Spleen (tissue), 7 donors: ENCODE data around the gene CD34.

ENCODE experiments used
- POLR2A ChIP-seq, 3 donors: fragments of 450-650 bp; IDR thresholded peaks; one replicate each; pipeline ENCODE4 v1.5.1; 2017; ENCODE audit warnings: antibody characterized with exemption in 3 of 3, mild to moderate bottlenecking in 1 of 3
- POLR2AphosphoS5 ChIP-seq, 3 donors: sonication (generic); formaldehyde crosslinking; IDR thresholded peaks; one replicate each; pipeline ENCODE4 v1.5.1; 2017; ENCODE audit warnings: antibody characterized with exemption in 3 of 3
- TF ChIP-seq, protein P1 (sequence below), 11 experiments: fragments of 200-600 bp in 7 of 11; fragments of 450-650 bp in 4 of 11; sonication (generic) in 4 of 11; IDR thresholded peaks in 8 of 11; conservative IDR thresholded peaks in 3 of 11; 1 replicate in 7 of 11; 2 replicates in 4 of 11; pipeline versions ENCODE4 v1.4.0 to v1.8.0; 2016 to 2021; ENCODE audit warnings: antibody characterized with exemption in 11 of 11, inconsistent platforms in 4 of 11, mild to moderate bottlenecking in 1 of 11
- donor health status: DM: no; HTN: no; CAD: no; lungs with moderate emphysema.
- donor health status: DM: no; HTN: no; CAD: no.
- donor health status: DM: no; HTN: no; CAD: no.

GRCh38 chr1:207908107-207908734 lies 2.7 kb downstream of the CD34 start:
- TF ChIP-seq POLR2A (IDR thresholded peaks at IDR 0.05) (no peak), POLR2AphosphoS5 (IDR thresholded peaks at IDR 0.05) (no peak)
- TF ChIP-seq, protein P1, sequence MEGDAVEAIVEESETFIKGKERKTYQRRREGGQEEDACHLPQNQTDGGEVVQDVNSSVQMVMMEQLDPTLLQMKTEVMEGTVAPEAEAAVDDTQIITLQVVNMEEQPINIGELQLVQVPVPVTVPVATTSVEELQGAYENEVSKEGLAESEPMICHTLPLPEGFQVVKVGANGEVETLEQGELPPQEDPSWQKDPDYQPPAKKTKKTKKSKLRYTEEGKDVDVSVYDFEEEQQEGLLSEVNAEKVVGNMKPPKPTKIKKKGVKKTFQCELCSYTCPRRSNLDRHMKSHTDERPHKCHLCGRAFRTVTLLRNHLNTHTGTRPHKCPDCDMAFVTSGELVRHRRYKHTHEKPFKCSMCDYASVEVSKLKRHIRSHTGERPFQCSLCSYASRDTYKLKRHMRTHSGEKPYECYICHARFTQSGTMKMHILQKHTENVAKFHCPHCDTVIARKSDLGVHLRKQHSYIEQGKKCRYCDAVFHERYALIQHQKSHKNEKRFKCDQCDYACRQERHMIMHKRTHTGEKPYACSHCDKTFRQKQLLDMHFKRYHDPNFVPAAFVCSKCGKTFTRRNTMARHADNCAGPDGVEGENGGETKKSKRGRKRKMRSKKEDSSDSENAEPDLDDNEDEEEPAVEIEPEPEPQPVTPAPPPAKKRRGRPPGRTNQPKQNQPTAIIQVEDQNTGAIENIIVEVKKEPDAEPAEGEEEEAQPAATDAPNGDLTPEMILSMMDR (IDR thresholded peaks at IDR 0.05 in 8 of 11, conservative IDR thresholded peaks at IDR 0.05 in 3 of 11): no peak
